Lung (tissue), 12 donors: ENCODE data around the gene SRRM4. TPM values are rescaled to one million over a fixed set of nuclear protein-coding genes. Genes with fewer than 3 reads are reported as not detected.

Experiments used
- ATAC-seq: fragments of 200-7000 bp; cut with Tn5 transposase; one replicate; pipeline ENCODE4 v1.9.1; 2020; ENCODE audit warnings: moderate number of reproducible peaks; ENCODE audit not compliant: insufficient read depth, low FRiP score
- DNase-seq, 3 donors: peaks; one replicate each; pipeline ENCODE4 v3.0.0-alpha.2; 2013 to 2017
- H3K27ac ChIP-seq, 2 donors: one replicate each; pipeline ENCODE4 v1.5.1; 2013; ENCODE audit warnings: mild to moderate bottlenecking in 2 of 2, moderate library complexity in 2 of 2, control low read depth in 1 of 2, inconsistent platforms in 1 of 2, low read depth in 1 of 2, low read length in 1 of 2
- H3K27me3 ChIP-seq, 3 donors: one replicate each; pipeline ENCODE4 v1.5.1; 2013; ENCODE audit warnings: low read length in 2 of 3; ENCODE audit not compliant: control insufficient read depth in 3 of 3, insufficient read depth in 3 of 3
- H3K36me3 ChIP-seq, 4 donors: one replicate each; pipeline ENCODE4 v1.5.1; 2013; ENCODE audit warnings: low read length in 4 of 4, mild to moderate bottlenecking in 1 of 4, moderate library complexity in 1 of 4; ENCODE audit not compliant: control insufficient read depth in 4 of 4, insufficient read depth in 4 of 4
- H3K4me1 ChIP-seq, 5 donors: one replicate each; pipeline ENCODE4 v1.5.1; 2013; ENCODE audit warnings: low read length in 5 of 5, mild to moderate bottlenecking in 2 of 5, moderate library complexity in 1 of 5; ENCODE audit not compliant: control insufficient read depth in 5 of 5, insufficient read depth in 5 of 5
- H3K4me3 ChIP-seq: one replicate; pipeline ENCODE4 v1.5.1; 2013; ENCODE audit warnings: mild to moderate bottlenecking, control low read depth, moderate library complexity
- H3K9ac ChIP-seq, 2 donors: one replicate each; pipeline ENCODE4 v1.5.1; 2013; ENCODE audit warnings: low read length in 2 of 2, control low read depth in 1 of 2; ENCODE audit not compliant: insufficient read depth in 1 of 2
- H3K9me3 ChIP-seq, 4 donors: one replicate each; pipeline ENCODE4 v1.5.1; 2013; ENCODE audit warnings: low read length in 3 of 4, mild to moderate bottlenecking in 1 of 4, moderate library complexity in 1 of 4; ENCODE audit not compliant: control insufficient read depth in 4 of 4, insufficient read depth in 3 of 4
- CTCF ChIP-seq: IDR thresholded peaks from 2 replicates; pipeline ENCODE4 v1.5.1; 2012; ENCODE audit warnings: mild to moderate bottlenecking; ENCODE audit errors: control extremely low read depth, extremely low read depth
- WGBS, 2 donors: extraction: QIAGEN DNeasy Blood & Tissue Kit; methylation state at CpG; one replicate each; pipeline ENCODE4 v1.1.7; 2013; 5-methylcytosine and 5-hydroxymethylcytosine counted together
- polyA plus RNA-seq, 2 donors: library from polyadenylated mRNA; stranded (reverse); fragments of 200-250 nt; gene quantifications; one replicate each; pipeline ENCODE4 v1.2.1, GENCODE V29; 2013
- total RNA-seq, 2 donors: library from RNA; depleted of rRNA in 1 of 2; stranded (reverse); fragments of >200 nt in 1 of 2; gene quantifications; one replicate each; pipeline ENCODE4 v1.2.1, GENCODE V29; 2014 to 2021
- donor health status: control.
- donor health status: control.
- donor health status: Bipolar disorder and iron deficiency.
- donor health status: healthy.
- donor health status: DM: yes; HTN: yes; CAD: no.

SRRM4 gene
- total and polyA plus RNA-seq, 4 donors: 0.01 to 0.20 (median 0.03) TPM

GRCh38 chr12:119008691-119009221 lies 27.4 kb downstream of the SRRM4 start:
- Histone ChIP-seq H3K36me3 (no peaks in the 10 kb centered on the region), H3K4me1 (peaks cover 0 to 45% (median 6%) of the 10 kb centered on the region in 5 donors), H3K4me3 (no peak overlapping the region), H3K27ac (no peak overlapping the region), H3K9me3 (peaks cover 0 to 10% (median 2%) of the 10 kb centered on the region in 4 donors), H3K27me3 (peaks cover 0 to 16% (median 12%) of the 10 kb centered on the region in 3 donors), H3K9ac (no peak overlapping the region)
- no peak for TF ChIP-seq CTCF
- 3 to 6% methylated on average over 20 of the region's 20 CpGs for WGBS, 2 donors
- ATAC-seq: no peak
- DNase-seq: peak; percentile 65 to 82 (median 72)

GRCh38 chr12:119011231-119011630 lies 29.9 kb downstream of the SRRM4 start:
- TF ChIP-seq CTCF: no peak
- H3K36me3 ChIP-seq: no peaks in the 10 kb centered on the region
- H3K9me3 ChIP-seq: peaks cover 0 to 10% (median 2%) of the 10 kb centered on the region in 4 donors
- H3K4me1 ChIP-seq: peaks cover 0 to 23% (median 3%) of the 10 kb centered on the region in 5 donors
- ATAC-seq (no peak), DNase-seq (no peak)
- H3K27me3 ChIP-seq: peaks cover 0 to 20% (median 9%) of the 10 kb centered on the region in 3 donors
- 35 to 42% methylated on average over 2 of the region's 2 CpGs for WGBS, 2 donors
- H3K27ac ChIP-seq: no peak overlapping the region
- no peak overlapping the region for H3K9ac ChIP-seq
- H3K4me3 ChIP-seq: no peak overlapping the region

GRCh38 chr12:119012179-119012578 lies 30.8 kb downstream of the SRRM4 start:
- DNase-seq: no peak
- H3K4me3 ChIP-seq: no peak overlapping the region
- H3K4me1 ChIP-seq: peaks cover 0 to 14% (median 0%) of the 10 kb centered on the region in 5 donors
- peaks cover 0 to 10% (median 2%) of the 10 kb centered on the region in 4 donors for H3K9me3 ChIP-seq
- H3K27me3 ChIP-seq: peaks cover 0 to 18% (median 4%) of the 10 kb centered on the region in 3 donors
- H3K36me3 ChIP-seq: no peaks in the 10 kb centered on the region
- no peak overlapping the region for H3K27ac ChIP-seq
- no peak for ATAC-seq
- H3K9ac ChIP-seq: no peak overlapping the region
- WGBS, 2 donors: 45 to 49% methylated on average over 3 of the region's 3 CpGs
- no peak for TF ChIP-seq CTCF

GRCh38 chr12:119013023-119013422 lies 31.7 kb downstream of the SRRM4 start:
- H3K9me3 ChIP-seq: peaks cover 0 to 13% (median 2%) of the 10 kb centered on the region in 4 donors
- H3K4me1 ChIP-seq: peaks cover 0 to 11% (median 0%) of the 10 kb centered on the region in 5 donors
- H3K4me3 ChIP-seq: no peak overlapping the region
- peaks cover 0 to 18% (median 4%) of the 10 kb centered on the region in 3 donors for H3K27me3 ChIP-seq
- H3K36me3 ChIP-seq: no peaks in the 10 kb centered on the region
- no peak overlapping the region for H3K27ac ChIP-seq
- DNase-seq: no peak
- ATAC-seq: no peak
- no peak for TF ChIP-seq CTCF
- H3K9ac ChIP-seq: no peak overlapping the region
